ENCODE measurements around the gene PARD3B.

GRCh38 chr2:204560902-204561301 is 15.6 kb downstream of the PARD3B start:
- TF ChIP-seq EZH2 (IDR thresholded peaks at IDR 0.05; ENCODE audit: borderline replicate concordance, control insufficient read depth, low read depth, low read length) (no peak), NR2C2 (IDR thresholded peaks at IDR 0.05; ENCODE audit: borderline replicate concordance, control insufficient read depth, insufficient read length, low read depth) (no peak), CTCF (IDR thresholded peaks at IDR 0.05 in 2 of 3, conservative IDR thresholded peaks at IDR 0.05 in 1 of 3; ENCODE audit: control insufficient read depth in 2 of 3, extremely low read depth in 1 of 3, insufficient read depth in 1 of 3, low read depth in 3 of 3, low read length in 3 of 3) (no peak), CHD4 (IDR thresholded peaks at IDR 0.05) (no peak), ZBTB11 (CRISPR knock-in tag; IDR thresholded peaks at IDR 0.05) (no peak), RAD21 (IDR thresholded peaks at IDR 0.05; ENCODE audit: insufficient read depth, low read depth, low read length) (no peak), ZBTB33 (IDR thresholded peaks at IDR 0.05) (no peak), SIN3A (IDR thresholded peaks at IDR 0.05; ENCODE audit: low read depth, low read length) (no peak), CUX1 (IDR thresholded peaks at IDR 0.05; ENCODE audit: insufficient replicate concordance, low read depth, low read length) (no peak)
